OCI-LY1 (cell line): ENCODE data around the gene LCN9.

Experiments used
- H2AFZ ChIP-seq: fragments of 200-600 bp; sonication (generic), shearing (Covaris generic); 2 replicates; pipeline ENCODE4 v1.6.0; 2014; ENCODE audit warnings: antibody characterized with exemption, mild to moderate bottlenecking, low read length
- H3F3A ChIP-seq: fragments of 200-600 bp; sonication (generic), shearing (Covaris generic); 2 replicates; pipeline ENCODE4 v1.6.0; 2014; ENCODE audit warnings: mild to moderate bottlenecking, antibody characterized with exemption, low read length, moderate library complexity; ENCODE audit not compliant: insufficient read depth
- H3K27ac ChIP-seq: fragments of 200-600 bp; sonication (generic); 2 replicates; pipeline ENCODE4 v1.5.1; 2014; ENCODE audit warnings: low read length, mixed run types, mild to moderate bottlenecking, low read depth; ENCODE audit not compliant: poor library complexity, severe bottlenecking
- H3K27me3 ChIP-seq: fragments of 200-600 bp; sonication (generic); 2 replicates; pipeline ENCODE4 v1.6.0; 2014; ENCODE audit warnings: antibody characterized with exemption, mild to moderate bottlenecking, low read length, moderate library complexity; ENCODE audit not compliant: insufficient read depth
- H3K36me3 ChIP-seq: fragments of 200-600 bp; sonication (generic); 2 replicates; pipeline ENCODE4 v1.6.1; 2014; ENCODE audit warnings: mild to moderate bottlenecking, antibody characterized with exemption, low read length, moderate library complexity, mixed read lengths; ENCODE audit not compliant: insufficient read depth
- H3K4me1 ChIP-seq: fragments of 200-600 bp; sonication (generic); 2 replicates; pipeline ENCODE4 v1.5.1; 2014; ENCODE audit warnings: mild to moderate bottlenecking, low read length, moderate library complexity; ENCODE audit not compliant: insufficient read depth, severe bottlenecking
- H3K4me2 ChIP-seq: fragments of 200-600 bp; sonication (generic), shearing (Covaris generic); 2 replicates; pipeline ENCODE4 v1.6.1; 2014; ENCODE audit warnings: low read length
- H3K4me3 ChIP-seq: fragments of 200-600 bp; sonication (generic); 2 replicates; pipeline ENCODE4 v1.5.1; 2014; ENCODE audit warnings: low read length, low read depth, mild to moderate bottlenecking, mixed read lengths; ENCODE audit not compliant: poor library complexity, severe bottlenecking
- H3K79me2 ChIP-seq: fragments of 200-600 bp; shearing (Covaris generic); 2 replicates; pipeline ENCODE4 v1.6.1; 2016; ENCODE audit warnings: mixed run types, low read length, mixed read lengths; ENCODE audit not compliant: insufficient read depth
- H3K9ac ChIP-seq: fragments of 200-600 bp; sonication (generic), shearing (Covaris generic); 2 replicates; pipeline ENCODE4 v1.6.1; 2014; ENCODE audit warnings: mild to moderate bottlenecking, low read length, mixed read lengths
- H3K9me2 ChIP-seq: fragments of 200-600 bp; sonication (generic), shearing (Covaris generic); 2 replicates; pipeline ENCODE4 v1.6.1; 2014; ENCODE audit warnings: low read depth, mild to moderate bottlenecking, low read length, mixed read lengths
- H3K9me3 ChIP-seq: fragments of 200-600 bp; shearing (Covaris generic); 2 replicates; pipeline ENCODE4 v1.6.1; 2014; ENCODE audit warnings: low read length, mixed read lengths
- H4K20me1 ChIP-seq: fragments of 200-600 bp; sonication (generic), shearing (Covaris generic); 2 replicates; pipeline ENCODE4 v1.6.0; 2016; ENCODE audit warnings: mild to moderate bottlenecking, low read length; ENCODE audit not compliant: insufficient read depth
- CTCF ChIP-seq: fragments of 200-600 bp; sonication (generic), shearing (Covaris generic); IDR thresholded peaks from 2 replicates; pipeline ENCODE4 v1.5.1; 2017; ENCODE audit warnings: mild to moderate bottlenecking, antibody characterized with exemption, low read length, moderate library complexity, mixed read lengths
- EZH2 ChIP-seq: fragments of 200-600 bp; sonication (generic), shearing (Covaris generic); IDR thresholded peaks from 2 replicates; pipeline ENCODE4 v1.8.0; 2017; ENCODE audit warnings: borderline replicate concordance, mixed run types, mild to moderate bottlenecking, antibody characterized with exemption, low read length, moderate library complexity, mixed read lengths

LCN9 gene

GRCh38 chr9:135664801-135665794 is 2.0 kb downstream of the LCN9 start:
- H3K27me3 ChIP-seq, result no peaks in the 10 kb centered on the region; the same call in 1 of the 2 replicates
- no peak for TF ChIP-seq EZH2
- no peak for TF ChIP-seq CTCF
- no peak overlapping the region for H3K4me2 ChIP-seq
- no peaks in the 10 kb centered on the region for H3K9me3 ChIP-seq
- H3K9ac ChIP-seq, result no peak overlapping the region
- no peaks in the 10 kb centered on the region for H3K79me2 ChIP-seq
- no peaks in the 10 kb centered on the region for H4K20me1 ChIP-seq
- no peaks in the 10 kb centered on the region for H3K9me2 ChIP-seq
- H2AFZ ChIP-seq, result no peak overlapping the region
- H3K27ac ChIP-seq, result no peak overlapping the region
- H3K4me1 ChIP-seq, result no peaks in the 10 kb centered on the region
- no peaks in the 10 kb centered on the region for H3K36me3 ChIP-seq
- no peaks in the 10 kb centered on the region for H3F3A ChIP-seq
- H3K4me3 ChIP-seq, result no peak overlapping the region

- Histone ChIP-seq H3K27ac (no peak overlapping the region), H3K4me3 (no peak overlapping the region), H3K9me2 (no peaks in the 10 kb centered on the region), H3K79me2 (no peaks in the 10 kb centered on the region), H3K4me1 (no peaks in the 10 kb centered on the region), H3K27me3 (no peaks in the 10 kb centered on the region; the same call in 1 of the 2 replicates), H3K36me3 (no peaks in the 10 kb centered on the region), H4K20me1 (no peaks in the 10 kb centered on the region), H3K9ac (no peak overlapping the region), H3K9me3 (no peaks in the 10 kb centered on the region), H2AFZ (no peak overlapping the region), H3F3A (no peaks in the 10 kb centered on the region), H3K4me2 (no peak overlapping the region)
- TF ChIP-seq EZH2 (no peak), CTCF (no peak)
Observed at GRCh38 chr9:135665795-135666189, 2.7 kb downstream of the LCN9 start.

GRCh38 chr9:135666534-135667462 is 3.7 kb downstream of the LCN9 start:
- Histone ChIP-seq H3K27me3 (no peaks in the 10 kb centered on the region; the same call in 1 of the 2 replicates), H3F3A (no peaks in the 10 kb centered on the region), H3K79me2 (no peaks in the 10 kb centered on the region), H2AFZ (no peak overlapping the region), H3K9ac (no peak overlapping the region), H3K36me3 (no peaks in the 10 kb centered on the region), H3K9me3 (no peaks in the 10 kb centered on the region), H3K4me1 (no peaks in the 10 kb centered on the region), H4K20me1 (no peaks in the 10 kb centered on the region), H3K9me2 (no peaks in the 10 kb centered on the region), H3K4me3 (no peak overlapping the region), H3K27ac (no peak overlapping the region), H3K4me2 (no peak overlapping the region)
- TF ChIP-seq CTCF (no peak), EZH2 (no peak)
